ENCODE results near the gene FHOD3. TPM values are rescaled to one million over a fixed set of nuclear protein-coding genes. Genes with fewer than 3 reads are reported as not detected.

Gene FHOD3
- total and polyA plus RNA-seq, 2 of the 8 experiments (the other 6 are each of a cell fraction or from before 2014, with no cell fraction given), result 9.7 to 10.5 TPM

- Histone ChIP-seq H3K23me2 (ENCODE audit: low read depth, low read length) (no peaks in the 10 kb centered on the region), H3K79me2 (ENCODE audit: control insufficient read depth in 1 of 2, insufficient read depth in 2 of 2, low read length in 2 of 2) (no peaks in the 10 kb centered on the region), H3K14ac (ENCODE audit: insufficient read length) (no peak overlapping the region), H2BK5ac (ENCODE audit: low read depth, low read length) (no peak overlapping the region), H4K91ac (replicated peaks; ENCODE audit: insufficient read length, low read length) (no peak overlapping the region), H3K23ac (ENCODE audit: insufficient read length) (no peak overlapping the region), H3K27me3 (replicated peaks in 1 of 4; ENCODE audit: control insufficient read depth in 3 of 4, extremely low read depth in 1 of 4, insufficient read depth in 3 of 4, low read length in 3 of 4) (no peaks in the 10 kb centered on the region), H2BK12ac (ENCODE audit: low read depth, low read length) (no peak overlapping the region), H4K5ac (ENCODE audit: insufficient read length, low read depth, low read length) (no peak overlapping the region), H3K56ac (replicated peaks; ENCODE audit: insufficient read length, low read depth, low read length) (no peak overlapping the region), H3K18ac (ENCODE audit: extremely low read depth, low read length) (0 out of 2 replicates have a peak overlapping the region, but pooled peaks have one; percentile 14), H3K4me2 (ENCODE audit: insufficient read depth in 1 of 2, low read depth in 2 of 2, low read length in 2 of 2) (no peak overlapping the region), H3K27ac (ENCODE audit: low read depth, low read length) (no peak overlapping the region), H2BK120ac (replicated peaks; ENCODE audit: low read depth, low read length) (no peak overlapping the region), H2AFZ (ENCODE audit: low read length) (no peak overlapping the region), H3K79me1 (ENCODE audit: low read depth, low read length) (peaks cover 3% of the 10 kb centered on the region; the same call in 1 of the 2 replicates), H3K9ac (replicated peaks in 1 of 4; ENCODE audit: extremely low read depth in 1 of 4, low read depth in 3 of 4, low read length in 3 of 4) (no peak overlapping the region), H2BK15ac (ENCODE audit: low read length) (no peak overlapping the region), H4K20me1 (replicated peaks in 1 of 2; ENCODE audit: control insufficient read depth in 1 of 2, insufficient read depth in 2 of 2, low read length in 2 of 2) (no peaks in the 10 kb centered on the region), H3K4me1 (replicated peaks in 1 of 4; ENCODE audit: control insufficient read depth in 3 of 4, insufficient read depth in 4 of 4, low read length in 3 of 4) (peaks cover 0 to 2% (median 2%) of the 10 kb centered on the region in 4 experiments; a peak in 2 of 7 replicates), H3K4ac (replicated peaks; ENCODE audit: insufficient read length, low read depth, low read length) (no peak overlapping the region), H2AK5ac (ENCODE audit: low read depth, low read length) (no peak overlapping the region), H3K4me3 (ENCODE audit: extremely low read depth in 1 of 4, insufficient read depth in 2 of 4, low read depth in 3 of 4, low read length in 4 of 4) (no peak overlapping the region), H4K8ac (ENCODE audit: extremely low read depth, insufficient read depth, low read length) (no peak overlapping the region), H3K9me3 (ENCODE audit: insufficient read depth in 2 of 2, low read depth in 1 of 2, low read length in 1 of 2) (no peaks in the 10 kb centered on the region), H3K36me3 (ENCODE audit: control insufficient read depth in 2 of 4, insufficient read depth in 4 of 4, low read length in 3 of 4) (no peaks in the 10 kb centered on the region), H2BK20ac (ENCODE audit: low read length) (no peak overlapping the region)
- DNase-seq (ENCODE audit: low read depth in 1 of 2, low spot score in 2 of 2) (no peak), FAIRE-seq (no peak)
- no peak for TF ChIP-seq TCF12 (IDR thresholded peaks at IDR 0.05; ENCODE audit: low read depth, low read length)
- TF ChIP-seq SUZ12 (IDR thresholded peaks at IDR 0.05; ENCODE audit: low read length), result no peak
- POLR2A ChIA-PET (ENCODE audit: partially characterized antibody), result no interaction called here
- CTCF ChIA-PET (ENCODE audit: partially characterized antibody), result interaction anchor here (0.7 to 9.6 kb wide), 7 partner anchors 9 to 880 kb away, joined by 3 to 102 read pairs (median 4); no protein-coding TSS in a partner anchor
- 95% methylated on average over 6 of the region's 6 CpGs; no CpG with 5 or more reads in 1 of the 2 experiments for WGBS, 2 experiments (ENCODE audit: extremely low coverage in 1 of 2, insufficient coverage in 1 of 2, insufficient read length in 1 of 2, insufficient replicate concordance in 2 of 2, low coverage in 1 of 2, low lambda C conversion rate in 2 of 2, missing lambda C conversion rate in 1 of 2)
Measured at GRCh38 chr18:36403896-36404820, 106.6 kb downstream of the FHOD3 start.
